ENCODE data around the gene ALMS1. TPM values are rescaled to one million over a fixed set of nuclear protein-coding genes. Genes with fewer than 3 reads are reported as not detected.
A peak's percentile ranks its signal among the peaks of the same experiment; 100 is the strongest.

Gene ALMS1
- total RNA-seq, 1 experiment from 2014 or later, result 27.6 TPM

DNA sequence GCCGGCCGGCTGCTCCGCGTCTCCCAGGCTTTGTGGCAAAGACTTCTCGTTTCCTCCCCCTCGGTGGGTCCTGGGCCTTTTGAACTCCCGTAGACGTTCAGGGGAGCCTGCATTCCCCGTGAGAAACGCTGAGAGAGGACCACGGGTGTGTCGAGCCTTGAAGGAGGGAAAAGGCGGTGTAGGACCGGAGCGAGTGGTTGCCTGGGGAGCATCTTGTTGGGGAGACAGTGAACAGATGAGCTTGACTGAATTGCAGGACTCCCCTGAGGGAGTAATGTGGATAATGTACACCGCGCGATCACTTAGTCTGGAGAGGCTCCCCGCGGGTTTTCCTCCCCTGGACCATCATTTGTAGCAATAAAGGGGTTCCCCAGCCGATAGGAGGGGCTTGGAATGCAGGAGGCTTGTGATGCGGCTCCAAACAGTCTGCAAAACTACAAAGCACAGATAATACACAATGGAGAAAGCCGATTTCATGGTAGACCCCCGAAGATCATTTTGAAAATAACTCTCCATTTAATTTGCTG lies 769 bp downstream of the ALMS1 start:
- peak overlapping the region; percentile 85 for H3K9ac ChIP-seq (ENCODE audit: low read length)
- peak overlapping the region; percentile 60 for H3K27ac ChIP-seq (ENCODE audit: low read length)
- no peaks in the 10 kb centered on the region for H3K9me2 ChIP-seq (replicated peaks; ENCODE audit: low read length)
- peak overlapping the region; percentile 82 for H3K4me2 ChIP-seq (ENCODE audit: low read length)
- DNase-seq, result no peak
- CTCF ChIA-PET, result no interaction called here
- H3K27me3 ChIP-seq (ENCODE audit: low read length), result peaks cover 14% of the 10 kb centered on the region
- H3K79me2 ChIP-seq (ENCODE audit: low read length), result peaks cover 45% of the 10 kb centered on the region
- TF ChIP-seq EZH2 (IDR thresholded peaks at IDR 0.05; ENCODE audit: low read length, unreplicated experiment) (no peak), CTCF (conservative IDR thresholded peaks at IDR 0.05; ENCODE audit: low read depth, low read length) (no peak), EZH2phosphoT487 (IDR thresholded peaks at IDR 0.05; ENCODE audit: borderline replicate concordance, low read length) (no peak)
- H3K36me3 ChIP-seq (ENCODE audit: low read depth, low read length), result no peaks in the 10 kb centered on the region
- intact Hi-C loops (cut with micrococcal nuclease), result no loop called here
- peaks cover 15% of the 10 kb centered on the region; the same call in 1 of the 2 replicates for H3K4me1 ChIP-seq (ENCODE audit: insufficient read depth, low read length)
- peak overlapping the region; percentile 93 for H3K4me3 ChIP-seq (ENCODE audit: low read length)
- no peaks in the 10 kb centered on the region for H3F3A ChIP-seq (ENCODE audit: low read length, unreplicated experiment)
- POLR2A ChIA-PET (ENCODE audit: unreplicated experiment), result interaction anchor here (0.6 kb wide), 1 partner anchor 10 kb away, joined by 3 read pairs; no protein-coding TSS in a partner anchor
- H4K20me1 ChIP-seq (ENCODE audit: low read length), result 0 out of 2 replicates have a peak, but pooled peaks cover 6% of the 10 kb centered on the region
- BruUV-seq (replicated peaks), result TSS peak; percentile 50
- no peaks in the 10 kb centered on the region for H3K9me3 ChIP-seq (ENCODE audit: low read length)
- peak overlapping the region; percentile 93 for H2AFZ ChIP-seq (ENCODE audit: low read length)
- ATAC-seq, result peak; percentile 9

DNA sequence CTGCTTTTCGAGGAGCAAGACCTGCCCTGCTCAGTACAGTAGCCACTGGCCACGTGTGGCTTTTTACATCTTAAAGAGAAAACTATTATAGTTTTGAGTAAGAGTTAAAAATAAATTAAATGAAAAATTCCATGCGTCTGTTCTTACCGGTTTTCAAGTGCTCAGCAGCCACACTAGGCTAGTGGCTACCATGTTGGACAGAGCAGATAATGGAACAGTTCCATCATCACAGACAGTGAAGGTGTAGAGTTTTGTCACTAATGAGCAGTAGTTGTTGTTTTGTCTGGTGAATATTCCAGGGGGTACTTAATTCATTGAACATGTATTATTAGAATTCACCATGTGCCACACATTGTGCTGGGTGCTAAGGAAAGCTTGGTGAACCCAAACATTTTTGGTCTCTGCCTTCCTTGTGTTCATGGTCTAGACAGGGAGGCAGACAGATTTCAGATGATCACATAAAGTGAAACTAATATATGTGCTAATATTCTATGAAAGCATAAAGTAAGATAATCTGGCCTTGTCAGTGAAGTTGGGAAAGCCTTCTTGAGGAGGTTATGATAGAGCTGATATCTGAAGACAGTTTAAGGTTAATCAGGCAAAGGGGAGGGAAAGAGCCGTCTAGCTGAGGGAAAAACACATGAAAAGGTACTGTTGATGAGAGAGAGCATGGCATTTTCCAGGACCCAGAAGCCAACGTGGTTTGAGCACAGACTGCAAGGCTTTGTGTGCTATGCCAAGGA lies 1.4 kb downstream of the ALMS1 start:
- no peaks in the 10 kb centered on the region for H3K36me3 ChIP-seq (ENCODE audit: low read depth, low read length)
- H3K4me2 ChIP-seq (ENCODE audit: low read length), result peak overlapping the region; percentile 82
- no peaks in the 10 kb centered on the region for H3F3A ChIP-seq (ENCODE audit: low read length, unreplicated experiment)
- DNase-seq (no peak), ATAC-seq (no peak)
- peak overlapping the region; percentile 93 for H2AFZ ChIP-seq (ENCODE audit: low read length)
- BruUV-seq (replicated peaks), result no TSS peak
- TF ChIP-seq CTCF (conservative IDR thresholded peaks at IDR 0.05; ENCODE audit: low read depth, low read length), result no peak
- no peak for TF ChIP-seq EZH2 (IDR thresholded peaks at IDR 0.05; ENCODE audit: low read length, unreplicated experiment)
- no peak for TF ChIP-seq EZH2phosphoT487 (IDR thresholded peaks at IDR 0.05; ENCODE audit: borderline replicate concordance, low read length)
- 0 out of 2 replicates have a peak, but pooled peaks cover 6% of the 10 kb centered on the region for H4K20me1 ChIP-seq (ENCODE audit: low read length)
- H3K9me2 ChIP-seq (replicated peaks; ENCODE audit: low read length), result no peaks in the 10 kb centered on the region
- ChIA-PET CTCF (no interaction called here), POLR2A (ENCODE audit: unreplicated experiment) (no interaction called here)
- peaks cover 50% of the 10 kb centered on the region for H3K79me2 ChIP-seq (ENCODE audit: low read length)
- peaks cover 15% of the 10 kb centered on the region; the same call in 1 of the 2 replicates for H3K4me1 ChIP-seq (ENCODE audit: insufficient read depth, low read length)
- H3K9me3 ChIP-seq (ENCODE audit: low read length), result no peaks in the 10 kb centered on the region
- intact Hi-C loops (cut with micrococcal nuclease), result no loop called here
- H3K27me3 ChIP-seq (ENCODE audit: low read length), result peaks cover 8% of the 10 kb centered on the region; the same call in 1 of the 2 replicates
- H3K27ac ChIP-seq (ENCODE audit: low read length), result no peak overlapping the region
- H3K9ac ChIP-seq (ENCODE audit: low read length), result peak overlapping the region; percentile 85
- H3K4me3 ChIP-seq (ENCODE audit: low read length), result peak overlapping the region; percentile 93

All from PC-3 (cell line).